Measurements from ENCODE around the gene PMM2.
"Not testable (repeated sequence)": the region's sequence is repeated elsewhere in the genome, so short reads cannot be mapped to it uniquely, and the experiment has no call there.

PMM2 gene

GRCh38 chr16:8785408-8785807, 12.2 kb upstream of the PMM2 start:
- no peak for DNase-seq

- DNase-seq = not testable (repeated sequence)
These were observed 11.3 kb upstream of the PMM2 start for GRCh38 chr16:8786316-8786715.

GRCh38 chr16:8788578-8789172, 9.0 kb upstream of the PMM2 start:
- DNase-seq = no peak

GRCh38 chr16:8795091-8795490, 2.5 kb upstream of the PMM2 start:
- DNase-seq = no peak

- no peak for DNase-seq
These were observed 1.8 kb upstream of the PMM2 start for GRCh38 chr16:8795818-8796217.

- DNase-seq = no peak
These were observed 923 bp upstream of the PMM2 start for GRCh38 chr16:8796469-8797363.

- DNase-seq = no peak
These were observed 512 bp downstream of the PMM2 start for GRCh38 chr16:8798174-8798527.

- DNase-seq = no peak
These were observed 1.0 kb downstream of the PMM2 start for GRCh38 chr16:8798535-8799157.

GRCh38 chr16:8801701-8802100, 4.1 kb downstream of the PMM2 start:
- no peak for DNase-seq

GRCh38 chr16:8803733-8804132, 6.1 kb downstream of the PMM2 start:
- DNase-seq = not testable (repeated sequence)

- no peak for DNase-seq
These were observed 6.7 kb downstream of the PMM2 start for GRCh38 chr16:8804313-8804712.

- DNase-seq = no peak
These were observed 8.8 kb downstream of the PMM2 start for GRCh38 chr16:8806272-8806983.

GRCh38 chr16:8807189-8807588, 9.6 kb downstream of the PMM2 start:
- DNase-seq = no peak

GRCh38 chr16:8808009-8808408, 10.4 kb downstream of the PMM2 start:
- DNase-seq = no peak

GRCh38 chr16:8808613-8809353, 11.1 kb downstream of the PMM2 start:
- no peak for DNase-seq

GRCh38 chr16:8812162-8812843, 14.7 kb downstream of the PMM2 start:
- DNase-seq = no peak

- no peak for DNase-seq
These were observed 16.6 kb downstream of the PMM2 start for GRCh38 chr16:8814095-8814806.

GRCh38 chr16:8816967-8817655, 19.5 kb downstream of the PMM2 start:
- no peak for DNase-seq

GRCh38 chr16:8818504-8819270, 21.0 kb downstream of the PMM2 start:
- no peak for DNase-seq

Data from NCI-H187 treated with DMSO at 0.1 percent for 48 hours (cell line).